Measurements from ENCODE around the gene GDF11. TPM values are rescaled to one million over a fixed set of nuclear protein-coding genes. Genes with fewer than 3 reads are reported as not detected.
"Not testable (repeated sequence)": the region's sequence is repeated elsewhere in the genome, so short reads cannot be mapped to it uniquely, and the experiment has no call there.

The GDF11 gene
- polyA plus RNA-seq, 12 donors = 8.4 to 47.6 (median 13.4) TPM

GRCh38 chr12:55738123-55739024 lies 4.5 kb upstream of the GDF11 start:
- DNase-seq = peak; percentile 94

- DNase-seq = no peak
These were observed 3.9 kb upstream of the GDF11 start for GRCh38 chr12:55739025-55739378.

GRCh38 chr12:55741931-55742680 lies 816 bp upstream of the GDF11 start:
- DNase-seq = no peak

- no peak for DNase-seq
These were observed 751 bp downstream of the GDF11 start for GRCh38 chr12:55743406-55744339.

GRCh38 chr12:55744340-55745030 lies 1.6 kb downstream of the GDF11 start:
- DNase-seq = no peak

- no peak for DNase-seq
These were observed 2.6 kb downstream of the GDF11 start for GRCh38 chr12:55745361-55746173.

- no peak for DNase-seq
These were observed 3.4 kb downstream of the GDF11 start for GRCh38 chr12:55746174-55746912.

- DNase-seq = no peak
These were observed 4.0 kb downstream of the GDF11 start for GRCh38 chr12:55746913-55747231.

GRCh38 chr12:55748230-55748993 lies 5.5 kb downstream of the GDF11 start:
- DNase-seq = no peak

- DNase-seq = no peak
These were observed 12.3 kb downstream of the GDF11 start for GRCh38 chr12:55755246-55755645.

GRCh38 chr12:55757701-55758100 lies 14.8 kb downstream of the GDF11 start:
- no peak for DNase-seq

- DNase-seq = not testable (repeated sequence)
These were observed 15.7 kb downstream of the GDF11 start for GRCh38 chr12:55758575-55758974.

- DNase-seq = no peak
These were observed 17.7 kb downstream of the GDF11 start for GRCh38 chr12:55760663-55761062.

- no peak for DNase-seq
These were observed 19.7 kb downstream of the GDF11 start for GRCh38 chr12:55762646-55763045.

- DNase-seq = no peak
These were observed 22.9 kb downstream of the GDF11 start for GRCh38 chr12:55765736-55766290.

- no peak for DNase-seq
These were observed 24.2 kb downstream of the GDF11 start for GRCh38 chr12:55767156-55767555.

GRCh38 chr12:55771736-55772135 lies 28.8 kb downstream of the GDF11 start:
- DNase-seq = peak; percentile 7

- no peak for DNase-seq
These were observed 34.9 kb downstream of the GDF11 start for GRCh38 chr12:55777856-55778255.

GRCh38 chr12:55780685-55781084 lies 37.8 kb downstream of the GDF11 start:
- no peak for DNase-seq
